SJCRH30 (cell line): Measurements from ENCODE around the gene BRK1. TPM values are rescaled to one million over a fixed set of nuclear protein-coding genes. Genes with fewer than 3 reads are reported as not detected.
"Not testable (repeated sequence)": the region's sequence is repeated elsewhere in the genome, so short reads cannot be mapped to it uniquely, and the experiment has no call there.

Source experiments
- DNase-seq, 2 experiments: peaks; one replicate each; pipeline ENCODE4 v3.0.0-alpha.2; 2015 to 2020
- H3K27ac ChIP-seq: fragments of 250-450 bp; sonication (Bioruptor Pico); 2 replicates; pipeline ENCODE4 v1.5.1; 2020; ENCODE audit warnings: mild to moderate bottlenecking, moderate library complexity
- H3K27me3 ChIP-seq: fragments of 250-450 bp; sonication (Bioruptor Pico); 2 replicates; pipeline ENCODE4 v1.5.1; 2020; ENCODE audit warnings: mild to moderate bottlenecking, moderate library complexity
- H3K36me3 ChIP-seq: fragments of 250-450 bp; sonication (Bioruptor Pico); 2 replicates; pipeline ENCODE4 v1.5.1; 2020; ENCODE audit warnings: mild to moderate bottlenecking, moderate library complexity
- H3K4me1 ChIP-seq: fragments of 250-450 bp; sonication (Bioruptor Pico); 2 replicates; pipeline ENCODE4 v1.5.1; 2020; ENCODE audit warnings: mild to moderate bottlenecking, moderate library complexity
- H3K4me3 ChIP-seq: fragments of 250-450 bp; sonication (Bioruptor Pico); 2 replicates; pipeline ENCODE4 v1.5.1; 2020; ENCODE audit warnings: mild to moderate bottlenecking, moderate library complexity
- H3K9me3 ChIP-seq: fragments of 250-450 bp; sonication (Bioruptor Pico); replicated peaks from 2 replicates; pipeline ENCODE4 v1.5.1; 2020; ENCODE audit warnings: mild to moderate bottlenecking, moderate library complexity
- total RNA-seq: library from RNA; depleted of rRNA; stranded (reverse); fragments of >200 nt; shearing (Covaris generic); gene quantifications from 2 replicates; pipeline ENCODE4 v1.2.3, GENCODE V29; 2014

The BRK1 gene
- total RNA-seq, 1 experiment from 2014 or later, result 119 TPM

DNA sequence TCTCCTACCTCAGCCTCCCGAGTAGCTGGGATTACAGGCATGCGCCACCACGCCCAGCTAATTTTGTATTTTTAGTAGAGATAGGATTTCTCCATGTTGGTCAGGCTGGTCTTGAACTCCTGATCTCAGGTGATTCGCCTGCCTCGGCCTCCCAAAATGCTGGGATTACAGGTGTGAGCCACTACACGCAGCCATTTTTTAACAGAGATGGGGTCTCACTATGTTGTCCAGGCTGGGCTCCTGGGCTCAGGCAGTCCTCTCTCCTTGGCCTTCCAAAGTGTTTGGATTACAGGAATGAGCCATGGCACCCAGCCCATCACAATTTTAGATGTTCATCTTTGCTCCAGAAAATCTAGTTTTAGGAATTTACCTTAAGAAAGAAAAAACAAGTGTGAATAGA lies 43.1 kb downstream of the BRK1 start:
- not testable (repeated sequence) for H3K4me1 ChIP-seq, H3K27me3 ChIP-seq, H3K27ac ChIP-seq, H3K36me3 ChIP-seq, H3K4me3 ChIP-seq, H3K9me3 ChIP-seq, DNase-seq

DNA sequence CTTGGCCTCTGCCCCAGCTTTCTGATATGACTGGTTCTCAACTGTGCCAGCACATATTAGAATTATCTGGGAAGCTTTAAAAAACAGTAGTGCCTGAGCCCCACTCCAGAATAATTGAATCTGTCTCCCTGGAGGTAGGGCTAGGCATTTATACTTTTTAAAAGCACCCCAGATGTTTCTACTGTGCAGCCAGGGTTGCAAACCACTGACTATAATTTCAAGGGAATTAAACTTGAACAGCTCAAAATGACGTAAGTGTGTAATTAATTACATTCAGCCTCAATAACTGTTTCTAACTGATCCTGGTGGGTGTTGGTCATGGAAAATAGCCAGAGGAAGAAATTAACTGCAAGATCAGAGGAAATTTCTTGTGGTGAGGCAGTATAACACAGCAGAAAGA lies 44.9 kb downstream of the BRK1 start:
- H3K27ac ChIP-seq, result no peak overlapping the region
- H3K36me3 ChIP-seq, result no peaks in the 10 kb centered on the region
- no peaks in the 10 kb centered on the region for H3K9me3 ChIP-seq
- no peak overlapping the region for H3K4me3 ChIP-seq
- no peaks in the 10 kb centered on the region for H3K4me1 ChIP-seq
- no peaks in the 10 kb centered on the region for H3K27me3 ChIP-seq
- DNase-seq, result no peak

DNA sequence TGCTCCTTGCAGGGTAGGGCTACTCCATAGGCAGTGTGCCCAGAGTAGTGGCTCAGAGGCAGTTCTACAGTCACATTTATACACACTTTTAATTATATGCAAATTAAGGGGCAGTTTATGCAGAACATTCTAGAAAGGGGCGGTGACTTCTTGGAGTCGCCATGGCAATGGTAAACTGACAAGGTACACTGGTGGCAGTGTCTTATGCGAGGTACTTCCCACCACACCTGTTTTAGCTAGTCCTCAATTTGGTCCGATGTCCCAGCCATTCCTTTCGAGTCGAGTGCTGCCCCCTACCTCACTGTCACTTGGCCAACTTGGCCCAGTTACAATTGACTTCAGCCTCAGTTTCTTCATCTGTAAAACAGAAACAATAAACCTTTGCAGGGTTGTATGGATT lies 45.5 kb downstream of the BRK1 start:
- no peaks in the 10 kb centered on the region for H3K9me3 ChIP-seq
- H3K36me3 ChIP-seq, result no peaks in the 10 kb centered on the region
- no peak overlapping the region for H3K27ac ChIP-seq
- H3K4me3 ChIP-seq, result no peak overlapping the region
- no peaks in the 10 kb centered on the region for H3K27me3 ChIP-seq
- no peaks in the 10 kb centered on the region for H3K4me1 ChIP-seq
- no peak for DNase-seq

DNA sequence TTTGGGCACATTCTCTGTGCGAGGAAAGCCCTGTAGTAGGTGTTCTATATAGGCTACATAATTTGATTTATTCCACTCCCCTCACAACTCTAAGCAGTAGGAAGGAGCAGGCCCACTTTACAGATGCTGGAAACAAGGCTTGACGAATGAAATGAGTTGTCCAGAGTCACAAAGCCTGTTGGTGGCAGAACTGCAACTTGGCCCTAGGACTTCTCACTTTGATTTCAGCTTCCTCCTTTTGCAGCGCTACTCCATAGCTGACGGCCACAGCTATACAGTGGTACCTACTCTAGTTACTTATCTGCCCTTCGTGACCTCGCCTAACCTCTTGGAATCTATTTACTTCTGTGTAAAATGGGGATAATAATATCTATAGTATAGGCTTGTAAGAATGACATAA lies 46.7 kb downstream of the BRK1 start:
- no peak for DNase-seq
- Histone ChIP-seq H3K27me3 (no peaks in the 10 kb centered on the region), H3K27ac (no peak overlapping the region), H3K4me3 (no peak overlapping the region), H3K36me3 (no peaks in the 10 kb centered on the region), H3K9me3 (no peaks in the 10 kb centered on the region), H3K4me1 (no peaks in the 10 kb centered on the region)

DNA sequence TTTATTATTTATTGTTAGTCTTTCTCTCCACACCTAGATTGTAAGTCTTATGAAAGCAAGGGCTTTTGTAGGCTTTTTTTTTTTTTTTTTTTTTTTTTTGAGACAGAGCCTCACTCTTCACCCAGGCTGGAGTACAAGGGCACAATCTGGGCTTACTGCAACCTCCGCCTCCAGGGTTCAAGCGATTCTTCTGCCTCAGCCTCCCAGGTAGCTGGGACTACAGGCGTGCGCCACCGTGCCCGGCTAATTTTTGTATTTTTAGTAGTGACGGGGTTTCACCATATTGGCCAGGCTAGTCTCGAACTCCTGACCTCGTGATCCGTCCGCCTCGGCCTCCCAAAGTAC lies 48.7 kb downstream of the BRK1 start:
- not testable (repeated sequence) for DNase-seq, H3K9me3 ChIP-seq, H3K27ac ChIP-seq, H3K4me3 ChIP-seq, H3K27me3 ChIP-seq, H3K4me1 ChIP-seq, H3K36me3 ChIP-seq

DNA sequence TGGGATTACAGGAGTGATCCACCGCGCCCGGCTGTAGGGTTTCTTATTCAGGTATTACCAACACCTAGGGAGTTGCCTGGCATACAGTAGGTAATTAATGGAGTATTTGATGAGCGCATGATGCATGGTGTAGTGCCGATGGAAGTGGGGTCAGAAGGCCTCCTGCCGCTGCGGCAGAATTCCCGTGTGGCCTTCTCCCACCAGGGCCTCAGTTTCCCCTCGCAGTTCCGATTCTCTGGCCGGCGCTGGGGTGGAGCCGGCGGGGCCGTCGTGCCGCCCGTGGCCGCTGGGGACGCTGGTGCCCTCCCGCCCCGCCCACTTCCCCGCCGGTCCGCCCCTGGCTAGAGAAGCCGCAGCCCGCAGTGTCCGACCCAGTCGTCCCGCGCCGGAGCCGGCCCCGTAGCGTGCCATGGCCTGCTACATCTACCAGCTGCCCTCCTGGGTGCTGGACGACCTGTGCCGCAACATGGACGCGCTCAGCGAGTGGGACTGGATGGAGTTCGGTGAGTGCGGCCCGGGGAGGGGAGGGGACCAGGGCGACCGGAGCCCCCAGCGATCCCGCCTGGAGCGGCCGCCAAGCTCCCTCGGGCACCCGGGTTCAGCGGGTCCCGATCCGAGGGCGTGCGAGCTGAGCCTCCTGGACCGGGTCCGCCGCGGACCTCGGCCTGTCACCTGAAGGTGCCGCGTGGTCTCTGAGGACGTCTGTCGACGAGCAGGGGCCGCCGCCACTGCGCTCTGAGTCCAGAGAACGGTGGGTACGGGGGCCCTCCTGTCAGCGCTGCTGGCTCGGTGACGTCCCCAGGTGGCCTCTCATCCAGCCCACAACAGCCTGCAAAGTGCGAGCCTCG lies 49.3 kb downstream of the BRK1 start, which contains the start of gene IRAK2:
Gene IRAK2 (plus strand): TSS at position 374 of the 848 bp plus-strand sequence. CDS start 36 bp downstream, at position 410.
- no peak for DNase-seq
- no peaks in the 10 kb centered on the region for H3K4me1 ChIP-seq
- no peaks in the 10 kb centered on the region for H3K9me3 ChIP-seq
- H3K27me3 ChIP-seq, result no peaks in the 10 kb centered on the region
- no peak within 1 kb of the TSS for H3K4me3 ChIP-seq
- H3K36me3 ChIP-seq, result no peaks in the 10 kb centered on the region
- no peak within 1 kb of the TSS for H3K27ac ChIP-seq

DNA sequence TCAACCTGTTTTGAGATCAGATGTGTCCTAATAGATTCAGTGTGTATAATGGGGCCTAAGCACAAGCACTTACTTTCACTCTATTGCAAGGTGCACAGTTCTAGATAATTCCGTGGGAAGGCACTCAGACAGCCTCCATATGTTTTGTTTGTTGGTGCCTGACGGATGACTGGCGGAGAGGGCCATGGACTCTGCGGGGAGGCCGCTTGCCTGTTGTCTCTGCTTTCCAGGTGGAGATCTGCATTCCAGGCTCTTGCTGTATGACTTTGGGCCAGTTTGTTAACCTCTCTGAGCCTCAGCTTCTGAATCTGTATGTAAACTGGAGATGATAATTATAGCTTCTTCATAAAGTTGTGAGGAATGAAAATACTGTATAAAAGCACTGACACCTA lies 50.7 kb downstream of the BRK1 start:
- H3K27ac ChIP-seq, result no peak overlapping the region
- no peaks in the 10 kb centered on the region for H3K36me3 ChIP-seq
- no peak for DNase-seq
- H3K9me3 ChIP-seq, result no peaks in the 10 kb centered on the region
- H3K27me3 ChIP-seq, result no peaks in the 10 kb centered on the region
- no peaks in the 10 kb centered on the region for H3K4me1 ChIP-seq
- H3K4me3 ChIP-seq, result no peak overlapping the region

DNA sequence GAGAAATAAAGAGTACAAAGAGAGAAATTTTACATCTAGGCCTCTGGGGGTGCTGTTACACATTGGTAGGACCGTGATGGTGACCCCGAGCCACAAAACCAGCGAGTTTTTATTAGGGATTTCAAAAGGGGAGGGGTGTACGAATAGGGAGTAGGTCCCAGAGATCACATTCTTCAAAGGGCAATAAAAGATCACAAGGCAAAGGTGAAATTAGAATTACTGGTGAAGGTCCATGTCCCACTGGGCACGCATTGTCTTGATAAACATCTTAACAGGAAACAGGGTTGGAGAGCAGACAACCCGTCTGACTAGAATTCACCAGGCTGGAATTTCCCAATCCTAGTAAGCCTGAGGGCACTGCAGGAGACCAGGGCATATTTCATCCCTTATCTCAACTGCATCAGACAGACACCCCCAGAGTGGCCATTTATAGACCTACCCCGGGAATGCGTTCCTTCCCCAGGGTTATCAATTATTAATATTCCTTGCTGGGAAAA lies 53.6 kb downstream of the BRK1 start:
- Histone ChIP-seq H3K4me3 (no peak overlapping the region), H3K27ac (no peak overlapping the region), H3K36me3 (no peaks in the 10 kb centered on the region), H3K4me1 (no peaks in the 10 kb centered on the region), H3K27me3 (no peaks in the 10 kb centered on the region), H3K9me3 (no peaks in the 10 kb centered on the region)
- no peak for DNase-seq

DNA sequence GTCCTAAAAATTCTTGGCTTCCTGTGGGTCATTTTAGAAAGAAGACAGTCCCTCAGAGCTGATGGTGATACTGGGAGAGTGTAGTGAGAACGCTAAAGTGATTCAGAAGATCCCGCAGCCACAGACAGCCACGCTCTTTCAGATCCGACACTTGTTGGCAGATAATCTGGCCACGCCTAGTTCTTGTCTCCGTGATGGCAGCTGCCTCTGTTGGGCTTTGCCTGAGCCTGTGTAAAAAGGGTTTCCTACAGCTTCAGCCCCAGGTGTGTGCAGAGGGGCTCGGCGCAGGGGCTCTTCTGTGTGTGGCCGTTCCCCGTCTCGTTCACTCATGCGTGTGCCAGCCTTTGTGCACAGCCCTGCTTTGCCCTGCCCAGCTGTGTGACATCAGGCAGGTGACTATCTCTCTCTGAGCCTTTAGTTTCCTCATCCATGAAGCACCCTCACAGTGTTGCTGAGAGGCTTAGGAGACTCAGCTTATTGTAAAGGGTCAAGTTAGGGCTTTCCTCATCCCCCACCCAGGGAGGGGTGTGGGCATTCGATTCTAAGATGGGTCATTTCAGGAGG lies 55.5 kb downstream of the BRK1 start:
- no peak overlapping the region for H3K27ac ChIP-seq
- H3K36me3 ChIP-seq, result no peaks in the 10 kb centered on the region
- no peak for DNase-seq
- H3K27me3 ChIP-seq, result no peaks in the 10 kb centered on the region
- H3K4me1 ChIP-seq, result no peaks in the 10 kb centered on the region
- no peaks in the 10 kb centered on the region for H3K9me3 ChIP-seq
- no peak overlapping the region for H3K4me3 ChIP-seq

DNA sequence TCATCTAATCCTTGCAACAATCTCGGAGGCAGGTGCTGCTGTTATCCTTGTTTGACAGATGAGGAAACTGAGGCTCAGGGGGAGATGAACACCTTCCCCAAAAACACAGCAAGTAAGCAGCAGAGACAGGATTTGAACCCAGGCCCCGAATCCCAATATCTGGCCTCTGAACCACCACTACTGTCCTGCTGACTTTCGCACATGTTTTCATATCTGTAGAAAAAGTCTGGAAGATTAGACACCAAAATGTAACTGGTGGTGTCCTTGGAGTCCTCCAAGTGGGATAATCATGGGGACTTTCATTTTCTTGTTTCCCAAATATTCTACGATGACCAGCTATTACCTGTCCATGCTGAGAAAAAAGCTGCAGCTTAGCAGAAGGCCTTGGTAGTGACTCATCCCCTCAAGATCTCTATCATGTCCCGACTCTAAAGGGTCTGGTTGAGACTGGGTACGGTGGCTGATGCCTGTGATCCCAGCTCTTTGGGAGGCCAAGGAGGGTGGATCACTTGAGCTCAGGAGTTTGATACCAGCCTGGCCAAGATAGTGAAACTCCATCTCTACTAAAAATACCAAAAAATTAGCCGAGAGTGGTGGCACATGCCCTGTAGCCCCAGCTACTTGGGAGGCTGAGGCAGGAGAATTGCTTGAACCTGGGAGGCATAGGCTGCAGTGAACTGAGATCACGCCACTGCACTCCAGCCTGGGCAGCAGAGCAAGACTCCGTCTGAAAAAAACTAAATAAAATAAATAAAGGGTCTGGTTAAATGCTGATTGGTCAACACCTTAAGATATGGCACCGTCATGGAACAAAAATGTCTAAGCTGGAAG lies 57.8 kb downstream of the BRK1 start:
- H3K9me3 ChIP-seq, result no peaks in the 10 kb centered on the region
- H3K27me3 ChIP-seq, result no peaks in the 10 kb centered on the region
- no peaks in the 10 kb centered on the region for H3K36me3 ChIP-seq
- no peaks in the 10 kb centered on the region for H3K4me1 ChIP-seq
- H3K4me3 ChIP-seq, result no peak overlapping the region
- H3K27ac ChIP-seq, result no peak overlapping the region
- DNase-seq, result no peak

DNA sequence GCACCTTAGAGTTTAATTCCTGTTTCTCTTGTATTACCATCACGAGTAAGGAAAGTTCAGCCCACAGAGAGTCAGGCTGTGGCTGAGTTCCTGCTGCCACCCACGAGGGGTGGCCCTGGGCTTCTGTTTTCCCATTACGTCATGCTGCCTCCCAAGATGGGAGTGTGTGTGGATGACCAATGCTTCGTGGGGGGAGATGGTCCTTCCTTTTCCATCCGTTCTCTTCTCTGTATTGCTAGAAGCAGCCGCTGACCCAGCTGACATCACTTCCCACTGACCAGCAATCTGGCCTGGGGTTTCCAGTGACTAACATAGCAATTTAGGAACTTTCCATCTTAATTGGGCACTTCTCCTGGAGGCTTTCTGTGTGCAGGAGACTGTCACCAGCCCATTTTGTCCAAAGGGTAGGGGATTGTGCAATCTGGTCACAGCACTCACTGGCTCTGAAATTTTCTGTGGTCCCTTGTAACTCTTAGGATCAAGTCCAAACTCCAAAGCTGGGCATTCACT lies 58.5 kb downstream of the BRK1 start:
- H3K27ac ChIP-seq, result no peak overlapping the region
- H3K27me3 ChIP-seq, result no peaks in the 10 kb centered on the region
- no peaks in the 10 kb centered on the region for H3K9me3 ChIP-seq
- no peaks in the 10 kb centered on the region for H3K36me3 ChIP-seq
- no peaks in the 10 kb centered on the region for H3K4me1 ChIP-seq
- DNase-seq, result peak; percentile 20 to 34
- no peak overlapping the region for H3K4me3 ChIP-seq

DNA sequence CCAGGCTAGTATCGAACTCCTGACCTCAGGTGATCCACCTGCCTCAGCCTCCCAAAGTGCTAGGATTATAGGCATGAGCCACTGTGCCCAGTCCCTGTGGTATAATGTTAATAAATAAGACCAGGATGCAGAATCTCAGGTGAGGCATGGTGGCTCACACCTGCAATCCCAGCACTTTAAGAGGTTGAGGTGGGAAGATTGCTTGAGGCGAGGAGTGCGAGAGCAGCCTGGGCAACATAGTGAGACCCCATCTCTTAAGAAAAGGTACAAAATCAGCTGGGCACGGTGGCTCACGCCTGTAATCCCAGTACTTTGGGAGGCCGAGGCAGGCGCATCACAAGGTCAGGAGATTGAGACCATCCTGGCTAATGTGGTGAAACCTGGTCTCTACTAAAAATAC lies 59.9 kb downstream of the BRK1 start:
- DNase-seq, H3K36me3 ChIP-seq, H3K9me3 ChIP-seq, H3K4me3 ChIP-seq, H3K27me3 ChIP-seq, H3K4me1 ChIP-seq, H3K27ac ChIP-seq: not testable (repeated sequence)

DNA sequence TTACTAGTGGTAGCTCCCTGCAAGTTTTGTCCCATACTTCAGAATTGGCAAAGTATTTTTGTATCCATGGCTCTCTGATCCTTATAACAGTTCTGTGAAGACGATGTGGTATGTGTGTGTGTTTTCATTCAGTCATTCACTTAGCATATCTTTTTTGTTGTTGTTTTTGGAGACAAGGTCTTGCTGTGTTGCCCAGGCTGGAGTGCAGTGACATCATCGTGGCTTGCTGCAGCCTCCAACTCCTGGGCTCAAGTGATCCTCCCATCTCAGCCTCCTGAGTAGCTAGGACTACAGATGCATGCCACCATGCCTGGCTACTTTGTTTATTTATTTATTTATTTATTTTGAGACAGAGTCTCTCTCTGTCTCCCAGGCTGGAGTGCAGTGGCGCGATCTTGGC lies 60.7 kb downstream of the BRK1 start:
- H3K4me3 ChIP-seq, H3K4me1 ChIP-seq, H3K27me3 ChIP-seq, H3K27ac ChIP-seq, DNase-seq, H3K9me3 ChIP-seq, H3K36me3 ChIP-seq: not testable (repeated sequence)
